ENCODE data around the gene MYO1B. TPM values are rescaled to one million over a fixed set of nuclear protein-coding genes. Genes with fewer than 3 reads are reported as not detected.

MYO1B gene
- total and polyA plus RNA-seq, 7 donors: 6.2 to 37.1 (median 13.8) TPM

GRCh38 chr2:191308026-191308425 is 62.8 kb downstream of the MYO1B start:
- no peaks in the 10 kb centered on the region for H3K27me3 ChIP-seq
- no peaks in the 10 kb centered on the region for H3K36me3 ChIP-seq
- DNase-seq: no peak
- H3K9me3 ChIP-seq: no peaks in the 10 kb centered on the region
- no peak overlapping the region for H3K4me3 ChIP-seq
- 90 to 93% methylated on average over 2 of the region's 2 CpGs for WGBS, 2 donors
- H3K4me1 ChIP-seq: no peaks in the 10 kb centered on the region
- no peak overlapping the region for H3K27ac ChIP-seq
- TF ChIP-seq CTCF (IDR thresholded peaks at IDR 0.05): no peak
- TF ChIP-seq POLR2AphosphoS5 (IDR thresholded peaks at IDR 0.05): no peak
- TF ChIP-seq POLR2A (IDR thresholded peaks at IDR 0.05): no peak
- intact Hi-C loops (cut with DNase I): no loop called here

DNA sequence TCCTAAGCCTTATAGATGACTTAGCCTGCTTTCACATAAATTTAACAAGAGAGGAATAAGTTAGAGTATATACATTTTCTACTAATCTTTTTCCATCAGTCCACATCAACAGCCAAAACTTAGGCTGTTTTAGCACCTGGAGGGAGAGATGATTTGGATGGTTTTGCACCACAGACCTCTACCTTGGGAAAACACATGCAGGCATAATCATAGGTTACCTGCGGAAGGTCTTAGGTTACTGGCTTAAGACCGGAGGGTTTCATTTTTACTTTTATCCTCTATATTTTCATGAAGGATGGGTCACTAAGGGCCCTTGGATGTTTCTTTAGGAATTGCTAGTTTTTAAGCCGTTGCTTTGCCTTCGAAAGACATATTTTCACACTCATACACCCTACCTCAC is 66.0 kb downstream of the MYO1B start:
- Histone ChIP-seq H3K4me3 (no peak overlapping the region), H3K36me3 (no peaks in the 10 kb centered on the region), H3K9me3 (no peaks in the 10 kb centered on the region), H3K27me3 (no peaks in the 10 kb centered on the region), H3K4me1 (no peaks in the 10 kb centered on the region), H3K27ac (no peak overlapping the region)
- DNase-seq: no peak
- no peak for TF ChIP-seq EP300 (IDR thresholded peaks at IDR 0.05)
- no peak for TF ChIP-seq POLR2AphosphoS5 (IDR thresholded peaks at IDR 0.05)
- no peak for TF ChIP-seq CTCF (IDR thresholded peaks at IDR 0.05)
- no peak for TF ChIP-seq POLR2A (IDR thresholded peaks at IDR 0.05)
- intact Hi-C loops (cut with DNase I): no loop called here
- 72 to 91% methylated on average over 4 of the region's 4 CpGs for WGBS, 2 donors

DNA sequence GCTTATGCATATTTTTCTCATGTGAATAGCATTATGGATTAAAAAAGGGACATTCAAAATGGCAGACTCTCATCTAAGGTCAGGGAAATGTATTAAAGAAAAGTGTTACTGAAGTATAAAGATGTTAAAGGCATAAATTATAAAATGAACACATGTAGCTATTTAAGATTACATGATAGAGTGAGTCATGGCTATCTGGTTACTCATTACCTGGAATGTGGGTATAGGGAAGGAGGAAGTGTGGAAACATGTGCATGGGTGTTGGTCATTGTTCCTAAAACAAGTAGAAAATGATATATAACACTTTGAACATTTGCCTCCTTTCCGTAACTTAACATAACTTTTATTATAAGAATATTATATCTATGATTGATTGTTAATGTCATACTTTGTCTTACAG is 66.4 kb downstream of the MYO1B start:
- DNase-seq: no peak
- Histone ChIP-seq H3K9me3 (no peaks in the 10 kb centered on the region), H3K4me3 (no peak overlapping the region), H3K27ac (no peak overlapping the region), H3K27me3 (no peaks in the 10 kb centered on the region), H3K4me1 (no peaks in the 10 kb centered on the region), H3K36me3 (no peaks in the 10 kb centered on the region)
- WGBS, 2 donors: 21 to 61% methylated on average over 1 of the region's 1 CpG
- no peak for TF ChIP-seq CTCF (IDR thresholded peaks at IDR 0.05)
- no peak for TF ChIP-seq EP300 (IDR thresholded peaks at IDR 0.05)
- no peak for TF ChIP-seq POLR2A (IDR thresholded peaks at IDR 0.05)
- no peak for TF ChIP-seq POLR2AphosphoS5 (IDR thresholded peaks at IDR 0.05)
- intact Hi-C loops (cut with DNase I): no loop called here

DNA sequence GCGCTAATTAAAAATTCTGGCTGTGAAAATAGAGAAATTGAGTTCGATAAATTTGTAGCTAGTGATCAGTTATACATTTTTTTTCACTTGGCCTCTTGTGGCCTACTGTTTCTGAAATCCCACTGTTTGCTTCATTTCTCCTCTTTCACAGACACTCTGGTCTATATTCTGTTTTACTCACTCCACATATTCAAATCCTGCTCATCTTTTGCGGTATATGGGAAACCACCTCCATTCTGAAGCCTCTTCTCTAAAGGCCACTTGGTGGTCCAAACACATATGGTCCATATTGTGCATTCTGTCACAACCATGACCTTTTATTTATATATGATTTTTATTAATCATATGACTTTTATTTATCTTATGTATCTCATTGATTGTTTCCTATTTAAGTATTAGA is 67.0 kb downstream of the MYO1B start:
- WGBS, 2 donors: 64 to 84% methylated on average over 3 of the region's 3 CpGs

More for the DNA sequence above, 67.0 kb downstream of the MYO1B start:
- TF ChIP-seq CTCF (IDR thresholded peaks at IDR 0.05): no peak
- no peak for TF ChIP-seq EP300 (IDR thresholded peaks at IDR 0.05)
- no peak for TF ChIP-seq POLR2AphosphoS5 (IDR thresholded peaks at IDR 0.05)
- TF ChIP-seq POLR2A (IDR thresholded peaks at IDR 0.05): no peak
- Histone ChIP-seq H3K9me3 (no peaks in the 10 kb centered on the region), H3K27ac (no peak overlapping the region), H3K36me3 (no peaks in the 10 kb centered on the region), H3K4me1 (no peaks in the 10 kb centered on the region), H3K27me3 (no peaks in the 10 kb centered on the region), H3K4me3 (no peak overlapping the region)
- intact Hi-C loops (cut with DNase I): no loop called here
- DNase-seq: no peak

Measured in sigmoid colon (tissue), 7 donors.